ENCODE data around the gene SHD.

SHD gene

GRCh38 chr19:4298810-4299550 lies 19.9 kb downstream of the SHD start:
- DNase-seq, result no peak

GRCh38 chr19:4300589-4300988 lies 21.5 kb downstream of the SHD start:
- DNase-seq, result no peak

- no peak for DNase-seq
Measured at GRCh38 chr19:4301590-4302242, 22.6 kb downstream of the SHD start.

DNA sequence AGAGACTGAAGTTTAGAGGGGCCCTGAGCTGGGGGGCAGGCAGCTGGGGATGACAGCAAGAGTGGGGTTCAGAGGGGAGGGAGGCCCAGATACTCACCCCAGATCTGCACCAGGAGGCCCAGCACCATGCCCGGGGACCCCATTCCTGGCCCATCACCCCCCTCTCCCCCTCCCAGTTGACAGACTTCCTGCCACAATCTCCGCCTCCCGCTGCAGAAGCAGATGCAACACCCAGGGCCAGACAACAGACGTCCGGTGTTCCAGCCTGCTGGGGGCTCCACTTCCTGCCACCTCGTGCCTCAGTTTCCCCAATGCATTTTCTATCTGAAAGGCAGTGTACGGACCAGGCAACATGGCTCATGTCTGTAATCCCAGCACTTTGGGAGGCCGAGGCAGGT lies 23.2 kb downstream of the SHD start, which contains the start of gene TMIGD2:
TSS of gene TMIGD2 (minus strand) at position 147 of the 398 bp plus-strand sequence. CDS start at position 143, 4 bp downstream.
- no peak for DNase-seq

- no peak for DNase-seq
Measured at GRCh38 chr19:4303819-4304537, 24.9 kb downstream of the SHD start.

DNA sequence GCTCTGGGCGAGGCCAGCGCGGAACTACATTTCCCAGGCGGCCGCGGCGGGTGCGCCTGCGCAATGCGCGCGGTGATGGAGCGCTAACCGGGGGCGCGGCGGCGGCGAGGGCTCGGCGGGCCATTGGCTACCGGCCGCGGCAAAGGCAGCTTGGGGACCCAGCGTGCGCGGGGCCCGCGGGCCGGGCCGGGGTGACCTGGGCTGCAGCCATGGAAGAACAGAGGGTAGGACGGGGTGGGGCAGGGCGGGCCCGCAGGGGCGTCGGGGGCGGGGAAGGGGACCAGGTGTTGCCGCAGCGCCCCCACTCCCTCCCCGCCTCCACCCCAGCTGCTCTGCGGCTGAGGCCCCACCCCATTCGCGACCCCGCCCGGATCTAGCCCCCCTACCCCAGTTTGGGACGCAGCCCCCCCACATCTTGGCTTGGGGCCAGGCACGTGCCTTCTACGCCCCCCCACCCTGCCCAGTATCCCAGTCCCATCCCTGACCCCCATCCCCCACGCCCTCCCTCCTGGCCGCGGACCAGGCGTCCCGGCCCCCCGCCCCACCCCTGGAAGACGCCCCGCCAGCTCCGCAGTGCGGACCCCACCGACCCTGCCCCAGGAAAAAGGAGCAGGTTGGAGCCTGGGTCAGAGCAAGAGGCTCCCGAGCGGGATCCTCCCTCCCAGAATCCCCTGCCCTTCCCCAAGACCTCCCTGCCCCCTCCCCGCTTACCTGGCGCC lies 25.6 kb downstream of the SHD start, which contains the start of gene FSD1:
TSS of gene FSD1 (plus strand) at position 61 of the 719 bp plus-strand sequence. CDS start at position 210, 149 bp downstream.
- DNase-seq, result peak; percentile 45 to 72 (median 58)

- no peak for DNase-seq
Measured at GRCh38 chr19:4305257-4305612, 26.2 kb downstream of the SHD start.

GRCh38 chr19:4305659-4306058 lies 26.6 kb downstream of the SHD start:
- DNase-seq, result no peak

GRCh38 chr19:4310247-4311121 lies 31.4 kb downstream of the SHD start:
- DNase-seq, result peak; percentile 28 to 55 (median 46)

GRCh38 chr19:4313847-4314490 lies 34.9 kb downstream of the SHD start:
- peak; percentile 51 to 74 (median 71) for DNase-seq

DNA sequence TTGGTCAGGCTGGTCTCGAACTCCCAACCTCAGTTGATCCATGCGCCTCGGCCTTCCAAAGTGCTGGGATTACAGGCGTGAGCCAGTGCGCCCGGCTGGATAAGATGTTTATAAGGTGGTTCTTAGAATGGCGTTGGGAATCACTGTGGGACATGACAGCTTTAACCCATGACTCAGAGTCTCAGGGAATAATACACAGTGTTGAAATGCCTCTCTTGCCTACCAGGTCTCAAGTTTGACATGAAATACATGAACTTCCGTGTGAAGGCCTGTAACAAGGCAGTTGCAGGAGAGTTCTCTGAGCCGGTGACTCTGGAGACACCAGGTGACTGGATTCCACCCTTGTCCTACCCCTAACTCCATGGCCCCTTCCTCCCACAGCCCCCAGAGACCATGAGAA lies 37.9 kb downstream of the SHD start:
- peak in 1 of 3 donors; percentile 26 for DNase-seq

- DNase-seq, result no peak
Measured at GRCh38 chr19:4318460-4318859, 39.4 kb downstream of the SHD start.

- DNase-seq, result peak; percentile 43 to 68 (median 62)
Measured at GRCh38 chr19:4319067-4319718, 40.1 kb downstream of the SHD start.

DNA sequence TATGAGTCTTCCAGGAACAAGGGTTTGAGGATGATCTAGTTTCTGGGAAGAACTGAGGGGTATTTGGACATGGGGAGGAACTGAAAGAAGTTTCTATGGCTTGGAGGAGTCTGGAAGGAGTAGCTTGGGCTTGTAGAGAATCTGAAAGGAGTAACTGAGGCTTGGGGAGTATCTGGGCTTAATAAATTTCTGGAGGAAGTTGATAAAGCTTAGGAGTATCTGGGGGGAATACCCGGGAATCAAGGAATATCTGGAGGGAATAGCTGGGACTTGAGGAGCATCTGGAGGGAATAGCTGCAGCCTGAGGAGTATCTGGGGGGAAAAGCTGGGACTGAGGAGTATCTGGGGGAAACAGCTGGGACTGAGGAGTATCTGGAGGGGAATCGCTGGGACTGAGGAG lies 41.4 kb downstream of the SHD start:
- DNase-seq, result no peak

DNA sequence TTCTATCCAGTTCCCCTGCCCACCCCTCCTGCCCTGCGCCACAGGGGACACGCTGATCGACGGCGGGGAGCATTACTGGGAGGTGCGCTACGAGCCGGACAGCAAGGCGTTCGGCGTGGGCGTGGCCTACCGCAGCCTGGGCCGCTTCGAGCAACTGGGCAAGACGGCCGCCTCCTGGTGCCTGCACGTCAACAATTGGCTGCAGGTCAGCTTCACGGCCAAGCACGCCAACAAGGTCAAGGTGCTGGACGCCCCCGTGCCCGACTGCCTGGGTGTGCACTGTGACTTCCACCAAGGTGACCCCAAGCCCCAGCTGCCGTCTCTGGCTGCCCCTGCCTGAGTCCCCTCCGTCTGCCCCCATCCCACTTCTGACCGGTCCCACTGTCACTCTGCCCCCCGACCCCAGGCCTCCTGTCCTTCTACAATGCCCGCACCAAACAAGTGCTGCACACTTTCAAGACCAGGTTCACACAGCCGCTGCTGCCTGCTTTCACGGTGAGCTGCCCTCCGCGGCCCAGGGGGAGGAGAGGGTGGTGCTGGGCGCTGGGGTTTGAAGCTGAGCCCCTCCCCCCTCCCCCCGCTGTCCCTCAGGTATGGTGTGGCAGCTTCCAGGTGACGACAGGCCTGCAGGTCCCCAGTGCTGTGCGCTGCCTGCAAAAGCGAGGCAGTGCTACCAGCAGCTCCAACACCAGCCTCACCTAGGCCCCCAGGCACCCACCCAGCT lies 44.0 kb downstream of the SHD start:
- DNase-seq, result no peak

DNA sequence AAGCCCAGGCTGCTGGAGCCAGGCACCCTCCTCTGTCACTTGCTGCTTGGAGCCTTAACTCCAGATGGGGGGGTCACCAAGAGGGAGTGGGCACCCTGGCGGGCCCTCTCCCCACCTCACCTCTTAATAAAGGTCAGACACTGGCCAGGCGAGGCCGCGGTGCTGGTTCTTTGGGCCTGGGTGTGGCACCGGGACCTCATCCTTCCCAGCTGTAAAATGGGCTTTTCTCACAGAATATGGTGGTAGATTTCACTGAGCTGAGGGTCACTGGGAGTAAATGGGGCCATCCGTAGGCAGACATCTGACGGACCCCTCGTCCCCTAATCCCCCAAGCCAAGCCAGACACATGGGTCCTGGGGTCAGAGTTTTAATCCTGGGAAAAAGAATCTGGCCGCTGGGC lies 44.6 kb downstream of the SHD start:
- DNase-seq, result no peak

GRCh38 chr19:4324228-4324627 lies 45.2 kb downstream of the SHD start:
- DNase-seq, result no peak

DNA sequence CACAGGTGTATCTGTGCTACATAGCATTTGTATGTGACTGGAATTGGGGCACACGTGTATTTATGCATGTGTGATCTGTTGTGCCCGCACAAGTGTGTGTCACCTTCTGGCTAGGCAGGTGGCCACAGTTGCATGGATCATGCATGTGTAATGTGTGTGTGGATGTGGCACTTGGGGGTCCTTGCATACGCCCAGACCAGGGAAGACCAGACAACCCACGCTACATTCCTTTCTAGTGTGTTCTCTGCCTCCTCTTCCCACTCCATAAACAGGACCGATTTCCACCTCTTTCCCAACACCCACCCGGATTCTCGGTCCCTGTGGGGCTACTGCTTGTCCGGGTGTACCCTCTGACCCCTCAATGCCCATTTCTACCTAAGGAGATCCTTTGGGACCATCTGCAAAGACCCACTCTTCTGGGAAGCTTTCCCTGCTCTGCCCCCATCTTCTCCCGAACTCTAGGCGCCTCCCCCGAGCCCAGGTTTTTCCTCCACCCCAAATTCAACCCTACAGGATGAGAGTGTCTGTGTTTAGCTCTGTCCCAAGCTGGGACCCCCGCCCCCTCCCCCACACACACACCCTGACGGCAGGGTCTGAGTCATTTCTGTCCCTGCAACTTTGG lies 47.3 kb downstream of the SHD start:
- no peak for DNase-seq

GRCh38 chr19:4326837-4327251 lies 47.8 kb downstream of the SHD start:
- no peak for DNase-seq
